H1 (cell line): ENCODE data around the gene AUH. TPM values are rescaled to one million over a fixed set of nuclear protein-coding genes. Genes with fewer than 3 reads are reported as not detected.
A peak's percentile ranks its signal among the peaks of the same experiment; 100 is the strongest.

Source experiments
- CEBPB ChIP-seq: IDR thresholded peaks from 2 replicates; pipeline ENCODE4 v1.6.1; 2012; ENCODE audit warnings: low read depth, low read length
- CREB1 ChIP-seq: IDR thresholded peaks from 2 replicates; pipeline ENCODE4 v1.6.1; 2012; ENCODE audit warnings: inconsistent platforms
- FOSL1 ChIP-seq: IDR thresholded peaks from 2 replicates; pipeline ENCODE4 v1.6.1; 2011; ENCODE audit warnings: mild to moderate bottlenecking, low read depth, low read length, moderate library complexity; ENCODE audit not compliant: insufficient read depth
- GTF2F1 ChIP-seq: IDR thresholded peaks from 2 replicates; pipeline ENCODE4 v1.6.1; 2012; ENCODE audit warnings: low read depth, low read length, improper control_type of control experiment, borderline replicate concordance
- HDAC6 ChIP-seq: IDR thresholded peaks from one replicate; pipeline ENCODE4 v1.7.1; 2012; ENCODE audit warnings: low read depth, mild to moderate bottlenecking, inconsistent platforms, low read length, moderate library complexity
- JUND ChIP-seq: IDR thresholded peaks from 2 replicates; pipeline ENCODE4 v1.6.1; 2011; ENCODE audit warnings: mild to moderate bottlenecking, improper control_type of control experiment, low read length
- KDM4A ChIP-seq: IDR thresholded peaks from one replicate; pipeline ENCODE4 v1.7.1; 2012; ENCODE audit warnings: low read depth, mild to moderate bottlenecking, moderate library complexity, low read length, inconsistent platforms; ENCODE audit not compliant: severe bottlenecking
- KDM5A ChIP-seq: fragments of 200-600 bp; IDR thresholded peaks from 2 replicates; pipeline ENCODE4 v1.7.1; 2012; ENCODE audit warnings: mild to moderate bottlenecking, low read length, inconsistent platforms, mixed read lengths
- PHF8 ChIP-seq: fragments of 200-600 bp; sonication (generic); conservative IDR thresholded peaks from 2 replicates; pipeline ENCODE4 v1.7.1; 2012; ENCODE audit warnings: low read depth, mild to moderate bottlenecking, inconsistent platforms, low read length, moderate library complexity
- POLR2AphosphoS5 ChIP-seq: IDR thresholded peaks from 2 replicates; pipeline ENCODE4 v1.6.1; 2011; ENCODE audit warnings: low read depth, low read length
- RAD21 ChIP-seq, 2 experiments: IDR thresholded peaks in 1 of 2; conservative IDR thresholded peaks in 1 of 2; 2 replicates each; pipeline ENCODE4 v1.6.1; 2011; ENCODE audit warnings: low read depth in 2 of 2, low read length in 2 of 2, improper control_type of control experiment in 1 of 2, inconsistent platforms in 1 of 2, mild to moderate bottlenecking in 1 of 2, moderate library complexity in 1 of 2
- RFX5 ChIP-seq: IDR thresholded peaks from 2 replicates; pipeline ENCODE4 v1.6.1; 2011; ENCODE audit warnings: low read depth, low read length, improper control_type of control experiment, borderline replicate concordance
- RNF2 ChIP-seq: fragments of 200-900, 300-1000 bp; sonication (generic); IDR thresholded peaks from 2 replicates; pipeline ENCODE4 v1.7.1; 2016; ENCODE audit warnings: borderline replicate concordance, low read depth, mild to moderate bottlenecking, antibody characterized with exemption, low read length; ENCODE audit not compliant: poor library complexity, severe bottlenecking; ENCODE audit errors: missing control alignments
- RXRA ChIP-seq: IDR thresholded peaks from 2 replicates; pipeline ENCODE4 v1.6.1; 2011; ENCODE audit warnings: low read depth, mild to moderate bottlenecking, low read length, moderate library complexity; ENCODE audit not compliant: insufficient read depth
- SIRT6 ChIP-seq: IDR thresholded peaks from one replicate; pipeline ENCODE4 v1.7.1; 2012; ENCODE audit warnings: low read length, inconsistent platforms
- SIX5 ChIP-seq: IDR thresholded peaks from 2 replicates; pipeline ENCODE4 v1.6.1; 2011; ENCODE audit warnings: mild to moderate bottlenecking, low read depth, low read length
- SP4 ChIP-seq: IDR thresholded peaks from 2 replicates; pipeline ENCODE4 v1.6.1; 2012; ENCODE audit warnings: low read length, inconsistent platforms
- TAF7 ChIP-seq: optimal IDR thresholded peaks from 2 replicates; pipeline ENCODE3; 2011; ENCODE audit warnings: low read depth, mild to moderate bottlenecking, inconsistent platforms, low read length, moderate library complexity, borderline replicate concordance
- TCF12 ChIP-seq: IDR thresholded peaks from 2 replicates; pipeline ENCODE4 v1.6.1; 2011; ENCODE audit warnings: low read depth, mild to moderate bottlenecking, low read length
- TEAD4 ChIP-seq: IDR thresholded peaks from 2 replicates; pipeline ENCODE4 v1.6.1; 2012; ENCODE audit warnings: low read depth, low read length, inconsistent platforms, mixed read lengths
- YY1 ChIP-seq: IDR thresholded peaks from 2 replicates; pipeline ENCODE4 v1.6.1; 2011; ENCODE audit warnings: low read depth, mild to moderate bottlenecking, low read length
- polyA plus RNA-seq, 7 experiments: library from polyadenylated mRNA; depleted of rRNA in 3 of 7; stranded (reverse) in 5 of 7; unstranded in 2 of 7; fragments of >200 nt in 5 of 7; fragments of 200-250 nt in 2 of 7; gene quantifications; 1 replicate in 5 of 7; 2 replicates in 1 of 7; 4 replicates in 1 of 7; pipeline versions ENCODE4 v1.2.1 to v1.2.3, GENCODE V29; 2011 to 2013; ENCODE audit warnings: missing spikeins in 2 of 7, mixed read lengths in 2 of 7
- total RNA-seq: library from RNA; stranded (reverse); fragmentation: NEBNext Ultra II Directional; extraction: Animal tissue kit (Norgen Biotek cat#: 25700); gene quantifications from 2 replicates; pipeline ENCODE4 v1.2.1, GENCODE V29; 2021
- TF ChIP-seq, protein P1 (sequence below): IDR thresholded peaks from 2 replicates; pipeline ENCODE4 v1.6.1; 2012; ENCODE audit warnings: inconsistent platforms
- TF ChIP-seq, protein P2 (sequence below): IDR thresholded peaks from 2 replicates; pipeline ENCODE4 v1.6.1; 2012; ENCODE audit warnings: inconsistent platforms

The AUH gene
- total and polyA plus RNA-seq, 2 of the 8 experiments (the other 6 are each of a cell fraction or from before 2014, with no cell fraction given), result 5.8 to 21.9 TPM

GRCh38 chr9:91193658-91194391 lies 167.9 kb downstream of the AUH start (continued):
- peak; percentile 91 for TF ChIP-seq TEAD4
- TF ChIP-seq KDM5A, result no peak
- no peak for TF ChIP-seq RFX5
- TF ChIP-seq CREB1, result 0 out of 2 replicates have a peak, but pooled peaks have one; percentile 1
- no peak for TF ChIP-seq TAF7
- TF ChIP-seq CEBPB, result no peak
- TF ChIP-seq, protein P1, sequence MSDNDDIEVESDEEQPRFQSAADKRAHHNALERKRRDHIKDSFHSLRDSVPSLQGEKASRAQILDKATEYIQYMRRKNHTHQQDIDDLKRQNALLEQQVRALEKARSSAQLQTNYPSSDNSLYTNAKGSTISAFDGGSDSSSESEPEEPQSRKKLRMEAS, result peak; percentile 98
- no peak for TF ChIP-seq RNF2
- TF ChIP-seq, protein P2, sequence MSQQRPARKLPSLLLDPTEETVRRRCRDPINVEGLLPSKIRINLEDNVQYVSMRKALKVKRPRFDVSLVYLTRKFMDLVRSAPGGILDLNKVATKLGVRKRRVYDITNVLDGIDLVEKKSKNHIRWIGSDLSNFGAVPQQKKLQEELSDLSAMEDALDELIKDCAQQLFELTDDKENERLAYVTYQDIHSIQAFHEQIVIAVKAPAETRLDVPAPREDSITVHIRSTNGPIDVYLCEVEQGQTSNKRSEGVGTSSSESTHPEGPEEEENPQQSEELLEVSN, result peak; percentile 98
- TF ChIP-seq RAD21 (IDR thresholded peaks at IDR 0.05 in 1 of 2, conservative IDR thresholded peaks at IDR 0.05 in 1 of 2; ENCODE audit: low read depth in 2 of 2, low read length in 2 of 2), result peak in 1 of 2 experiments; percentile 24; a peak in 1 of 4 replicates
- TF ChIP-seq SP4, result no peak
- TF ChIP-seq PHF8, result no peak; the same call in 1 of the 2 replicates
- no peak for TF ChIP-seq POLR2AphosphoS5
- no peak for TF ChIP-seq JUND
- TF ChIP-seq FOSL1, result no peak
- TF ChIP-seq TCF12, result no peak
- no peak for TF ChIP-seq SIRT6
- TF ChIP-seq HDAC6, result no peak
- TF ChIP-seq GTF2F1, result no peak
- no peak for TF ChIP-seq RXRA
- TF ChIP-seq YY1, result no peak
- no peak for TF ChIP-seq KDM4A
- TF ChIP-seq SIX5, result no peak
